A673 (cell line): ENCODE data around the gene PKLR.

Source experiments
- CTCF ChIP-seq: fragments of 300-800, 200-600 bp; sonication (generic); conservative IDR thresholded peaks from 2 replicates; pipeline ENCODE4 v1.5.1; 2017; ENCODE audit warnings: low read depth, mild to moderate bottlenecking, antibody characterized with exemption, low read length, moderate library complexity, mixed read lengths
- EZH2 ChIP-seq: fragments of 200-600 bp; sonication (generic); IDR thresholded peaks from 2 replicates; pipeline ENCODE4 v1.6.1; 2017; ENCODE audit warnings: borderline replicate concordance, low read depth, mild to moderate bottlenecking, mixed read lengths, antibody characterized with exemption, low read length; ENCODE audit not compliant: poor library complexity, severe bottlenecking

DNA sequence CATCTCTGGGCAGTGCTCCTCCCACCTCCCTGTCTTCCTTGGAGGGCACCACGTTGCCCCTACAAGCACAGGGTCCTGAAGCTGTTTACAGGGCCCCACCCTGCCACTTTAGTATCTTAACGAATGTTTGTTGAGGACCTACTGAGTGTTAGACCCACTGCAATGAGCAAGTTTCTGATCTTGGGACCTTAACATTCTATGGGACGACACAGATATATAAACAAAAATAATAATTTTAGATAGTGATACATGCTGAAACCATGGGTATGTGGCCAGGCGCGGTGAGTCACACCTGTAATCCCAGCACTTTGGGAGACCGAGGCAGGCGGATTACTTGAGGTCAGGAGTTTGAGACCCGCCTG is 56.1 kb downstream of the PKLR start:
- TF ChIP-seq CTCF: no peak
- no peak for TF ChIP-seq EZH2
